Lung (tissue), 12 donors: ENCODE measurements around the gene PDE6A. TPM values are rescaled to one million over a fixed set of nuclear protein-coding genes. Genes with fewer than 3 reads are reported as not detected.

Experiments
- ATAC-seq: fragments of 200-7000 bp; cut with Tn5 transposase; one replicate; pipeline ENCODE4 v1.9.1; 2020; ENCODE audit warnings: moderate number of reproducible peaks; ENCODE audit not compliant: insufficient read depth, low FRiP score
- DNase-seq, 3 donors: peaks; one replicate each; pipeline ENCODE4 v3.0.0-alpha.2; 2013 to 2017
- H3K27ac ChIP-seq, 2 donors: one replicate each; pipeline ENCODE4 v1.5.1; 2013; ENCODE audit warnings: mild to moderate bottlenecking in 2 of 2, moderate library complexity in 2 of 2, control low read depth in 1 of 2, inconsistent platforms in 1 of 2, low read depth in 1 of 2, low read length in 1 of 2
- H3K27me3 ChIP-seq, 3 donors: one replicate each; pipeline ENCODE4 v1.5.1; 2013; ENCODE audit warnings: low read length in 2 of 3; ENCODE audit not compliant: control insufficient read depth in 3 of 3, insufficient read depth in 3 of 3
- H3K36me3 ChIP-seq, 4 donors: one replicate each; pipeline ENCODE4 v1.5.1; 2013; ENCODE audit warnings: low read length in 4 of 4, mild to moderate bottlenecking in 1 of 4, moderate library complexity in 1 of 4; ENCODE audit not compliant: control insufficient read depth in 4 of 4, insufficient read depth in 4 of 4
- H3K4me1 ChIP-seq, 5 donors: one replicate each; pipeline ENCODE4 v1.5.1; 2013; ENCODE audit warnings: low read length in 5 of 5, mild to moderate bottlenecking in 2 of 5, moderate library complexity in 1 of 5; ENCODE audit not compliant: control insufficient read depth in 5 of 5, insufficient read depth in 5 of 5
- H3K4me3 ChIP-seq: one replicate; pipeline ENCODE4 v1.5.1; 2013; ENCODE audit warnings: mild to moderate bottlenecking, control low read depth, moderate library complexity
- H3K9ac ChIP-seq, 2 donors: one replicate each; pipeline ENCODE4 v1.5.1; 2013; ENCODE audit warnings: low read length in 2 of 2, control low read depth in 1 of 2; ENCODE audit not compliant: insufficient read depth in 1 of 2
- H3K9me3 ChIP-seq, 4 donors: one replicate each; pipeline ENCODE4 v1.5.1; 2013; ENCODE audit warnings: low read length in 3 of 4, mild to moderate bottlenecking in 1 of 4, moderate library complexity in 1 of 4; ENCODE audit not compliant: control insufficient read depth in 4 of 4, insufficient read depth in 3 of 4
- CTCF ChIP-seq: IDR thresholded peaks from 2 replicates; pipeline ENCODE4 v1.5.1; 2012; ENCODE audit warnings: mild to moderate bottlenecking; ENCODE audit errors: control extremely low read depth, extremely low read depth
- WGBS, 2 donors: extraction: QIAGEN DNeasy Blood & Tissue Kit; methylation state at CpG; one replicate each; pipeline ENCODE4 v1.1.7; 2013; 5-methylcytosine and 5-hydroxymethylcytosine counted together
- polyA plus RNA-seq, 2 donors: library from polyadenylated mRNA; stranded (reverse); fragments of 200-250 nt; gene quantifications; one replicate each; pipeline ENCODE4 v1.2.1, GENCODE V29; 2013
- total RNA-seq, 2 donors: library from RNA; depleted of rRNA in 1 of 2; stranded (reverse); fragments of >200 nt in 1 of 2; gene quantifications; one replicate each; pipeline ENCODE4 v1.2.1, GENCODE V29; 2014 to 2021
- donor health status: control.
- donor health status: control.
- donor health status: Bipolar disorder and iron deficiency.
- donor health status: healthy.
- donor health status: DM: yes; HTN: yes; CAD: no.

The PDE6A gene
- total and polyA plus RNA-seq, 4 donors: 0.03 to 0.06 (median 0.06) TPM; not detected in 1

- DNase-seq: no peak
- Histone ChIP-seq H3K4me3 (no peak overlapping the region), H3K9ac (no peak overlapping the region), H3K27ac (no peak overlapping the region), H3K9me3 (no peaks in the 10 kb centered on the region), H3K36me3 (no peaks in the 10 kb centered on the region), H3K27me3 (peaks cover 0 to 2% (median 0%) of the 10 kb centered on the region in 3 donors), H3K4me1 (no peaks in the 10 kb centered on the region)
- 74 to 85% methylated on average over 7 of the region's 7 CpGs for WGBS, 2 donors
- no peak for TF ChIP-seq CTCF
- ATAC-seq: no peak
Observed at GRCh38 chr5:149895416-149896345, 48.9 kb downstream of the PDE6A start.

- no peak for TF ChIP-seq CTCF
- H3K27me3 ChIP-seq: peaks cover 0 to 2% (median 0%) of the 10 kb centered on the region in 3 donors
- 88 to 92% methylated on average over 1 of the region's 1 CpG for WGBS, 2 donors
- H3K36me3 ChIP-seq: no peaks in the 10 kb centered on the region
- DNase-seq (no peak), ATAC-seq (no peak)
- H3K9ac ChIP-seq: no peak overlapping the region
- no peaks in the 10 kb centered on the region for H3K9me3 ChIP-seq
- H3K4me1 ChIP-seq: no peaks in the 10 kb centered on the region
- H3K4me3 ChIP-seq: no peak overlapping the region
- H3K27ac ChIP-seq: no peak overlapping the region
Observed at GRCh38 chr5:149894237-149894636, 50.4 kb downstream of the PDE6A start.

DNA sequence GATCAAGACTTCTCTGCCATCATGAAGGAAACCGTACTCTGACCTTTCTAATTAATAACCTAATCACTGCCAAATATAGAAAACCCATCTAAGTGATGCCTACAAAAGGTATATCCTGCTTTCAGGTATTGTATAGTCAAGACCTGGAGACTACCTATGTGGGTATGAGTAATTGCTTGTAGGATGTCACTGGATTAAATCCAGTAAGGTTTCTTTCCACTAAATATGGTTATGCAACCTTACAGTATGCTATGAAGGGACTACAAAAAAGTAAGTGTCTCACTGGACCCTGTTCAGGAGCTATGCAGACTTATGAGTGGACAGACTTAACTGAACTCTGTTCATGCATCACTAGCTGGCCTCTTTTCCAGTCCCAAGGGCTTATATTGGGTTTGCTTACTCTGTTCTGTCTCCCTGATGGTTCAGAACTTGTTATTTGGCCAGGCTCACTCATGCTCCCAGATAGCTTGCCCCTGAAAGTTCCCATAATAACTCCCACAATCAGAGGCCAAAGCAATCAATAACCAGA, 51.1 kb downstream of the PDE6A start:
- H3K27ac ChIP-seq: no peak overlapping the region
- H3K4me1 ChIP-seq: no peaks in the 10 kb centered on the region
- 86 to 87% methylated on average over 1 of the region's 1 CpG for WGBS, 2 donors
- ATAC-seq (no peak), DNase-seq (no peak)
- H3K9me3 ChIP-seq: no peaks in the 10 kb centered on the region
- H3K27me3 ChIP-seq: peaks cover 0 to 2% (median 0%) of the 10 kb centered on the region in 3 donors
- H3K36me3 ChIP-seq: no peaks in the 10 kb centered on the region
- no peak overlapping the region for H3K9ac ChIP-seq
- no peak overlapping the region for H3K4me3 ChIP-seq
- no peak for TF ChIP-seq CTCF
